Stimulated activated CD8-positive, alpha-beta memory T cell treated with anti-CD3 and anti-CD28 coated beads, Interleukin-12 subunit alpha, Interleukin-12 subunit beta, amount 100 ng/mL, for 4 hours (primary cell): ENCODE results near the gene SEC63.
A peak's percentile ranks its signal among the peaks of the same experiment; 100 is the strongest.
"Not testable (repeated sequence)": the region's sequence is repeated elsewhere in the genome, so short reads cannot be mapped to it uniquely, and the experiment has no call there.

Experiments
- DNase-seq: peaks from one replicate; pipeline ENCODE4 v3.0.0-alpha.2; 2020; ENCODE audit warnings: low read depth

The SEC63 gene, protein sequence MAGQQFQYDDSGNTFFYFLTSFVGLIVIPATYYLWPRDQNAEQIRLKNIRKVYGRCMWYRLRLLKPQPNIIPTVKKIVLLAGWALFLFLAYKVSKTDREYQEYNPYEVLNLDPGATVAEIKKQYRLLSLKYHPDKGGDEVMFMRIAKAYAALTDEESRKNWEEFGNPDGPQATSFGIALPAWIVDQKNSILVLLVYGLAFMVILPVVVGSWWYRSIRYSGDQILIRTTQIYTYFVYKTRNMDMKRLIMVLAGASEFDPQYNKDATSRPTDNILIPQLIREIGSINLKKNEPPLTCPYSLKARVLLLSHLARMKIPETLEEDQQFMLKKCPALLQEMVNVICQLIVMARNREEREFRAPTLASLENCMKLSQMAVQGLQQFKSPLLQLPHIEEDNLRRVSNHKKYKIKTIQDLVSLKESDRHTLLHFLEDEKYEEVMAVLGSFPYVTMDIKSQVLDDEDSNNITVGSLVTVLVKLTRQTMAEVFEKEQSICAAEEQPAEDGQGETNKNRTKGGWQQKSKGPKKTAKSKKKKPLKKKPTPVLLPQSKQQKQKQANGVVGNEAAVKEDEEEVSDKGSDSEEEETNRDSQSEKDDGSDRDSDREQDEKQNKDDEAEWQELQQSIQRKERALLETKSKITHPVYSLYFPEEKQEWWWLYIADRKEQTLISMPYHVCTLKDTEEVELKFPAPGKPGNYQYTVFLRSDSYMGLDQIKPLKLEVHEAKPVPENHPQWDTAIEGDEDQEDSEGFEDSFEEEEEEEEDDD

DNA sequence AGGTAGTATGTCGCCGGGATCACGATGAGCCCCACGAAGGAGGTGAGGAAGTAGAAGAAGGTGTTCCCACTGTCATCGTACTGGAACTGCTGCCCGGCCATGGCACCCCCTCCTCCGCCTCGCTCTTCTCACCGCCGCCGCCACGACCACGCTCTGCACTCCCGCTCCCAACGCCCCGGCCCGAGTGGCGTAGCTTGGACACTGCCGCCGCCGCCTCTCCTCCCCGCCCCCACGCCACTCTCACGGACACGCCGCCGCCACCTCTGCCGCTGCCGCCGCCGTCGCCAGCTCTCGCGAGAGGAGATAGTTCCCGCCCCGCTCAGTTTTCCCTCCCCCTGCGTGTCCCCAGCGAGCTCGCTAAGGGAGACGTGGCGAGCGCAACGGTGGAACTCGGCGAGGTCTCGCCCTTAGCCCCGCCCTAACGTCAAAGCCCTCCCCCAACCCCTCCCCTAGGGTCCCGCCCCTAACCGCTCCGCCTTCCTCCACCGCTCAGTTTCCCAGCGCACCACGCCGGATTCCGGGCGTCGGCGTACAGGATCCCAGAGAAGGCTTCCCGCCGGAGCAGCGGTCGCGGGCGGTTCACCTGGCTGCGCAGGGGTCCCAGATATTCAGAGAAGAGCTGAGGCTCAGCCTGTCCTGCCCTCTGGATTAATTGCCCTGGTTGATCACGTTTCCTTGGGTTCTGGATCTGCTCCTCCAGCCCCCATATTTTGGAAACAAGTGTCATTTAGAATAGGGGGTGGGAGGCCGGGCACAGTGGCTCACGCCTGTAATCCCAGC, at the start of gene SEC63:
Gene SEC63, minus strand, starts transcription at position 300 of the 780 bp plus-strand sequence. Its CDS starts 199 bp downstream, at position 101.
- peak; percentile 94 for DNase-seq

DNA sequence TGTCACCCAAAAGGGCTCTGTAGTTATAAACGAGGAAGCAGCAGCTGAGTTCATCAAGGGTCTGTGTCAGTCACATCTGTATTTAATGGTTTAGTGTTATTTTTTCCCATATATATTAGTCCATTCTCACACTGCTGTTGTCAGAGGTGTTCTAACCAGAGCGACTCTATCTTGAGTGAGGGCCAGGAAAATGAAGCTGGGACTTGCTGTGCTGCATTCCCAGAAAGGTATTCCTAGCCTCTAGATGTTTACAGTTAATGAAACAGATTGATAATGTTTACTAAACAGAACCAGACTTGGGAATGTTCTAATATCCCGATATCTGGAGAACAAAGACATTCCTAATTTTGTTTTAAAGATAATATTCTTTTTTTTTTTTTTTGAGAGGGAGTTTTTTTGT, 48.0 kb upstream of the SEC63 start:
- no peak for DNase-seq

DNA sequence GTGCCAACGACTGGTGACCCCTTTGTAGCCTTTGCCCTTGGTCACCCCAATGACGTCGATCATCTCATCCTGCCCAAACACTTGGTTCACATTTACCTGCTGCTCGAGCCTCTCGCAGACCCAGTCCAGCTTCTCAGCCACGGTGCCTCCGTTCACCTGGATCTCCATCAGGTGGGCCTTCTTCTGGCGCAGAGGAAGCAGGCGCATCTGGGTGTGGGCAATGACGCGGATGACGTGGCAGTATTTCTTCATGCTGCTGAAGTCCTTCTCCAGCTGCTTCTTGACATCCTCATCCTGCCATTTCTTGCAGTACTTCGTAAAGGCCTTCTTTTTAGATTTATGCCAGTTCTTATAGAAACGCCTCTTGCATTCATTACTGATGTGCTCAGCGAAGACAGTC, 46.9 kb upstream of the SEC63 start:
- no peak for DNase-seq

DNA sequence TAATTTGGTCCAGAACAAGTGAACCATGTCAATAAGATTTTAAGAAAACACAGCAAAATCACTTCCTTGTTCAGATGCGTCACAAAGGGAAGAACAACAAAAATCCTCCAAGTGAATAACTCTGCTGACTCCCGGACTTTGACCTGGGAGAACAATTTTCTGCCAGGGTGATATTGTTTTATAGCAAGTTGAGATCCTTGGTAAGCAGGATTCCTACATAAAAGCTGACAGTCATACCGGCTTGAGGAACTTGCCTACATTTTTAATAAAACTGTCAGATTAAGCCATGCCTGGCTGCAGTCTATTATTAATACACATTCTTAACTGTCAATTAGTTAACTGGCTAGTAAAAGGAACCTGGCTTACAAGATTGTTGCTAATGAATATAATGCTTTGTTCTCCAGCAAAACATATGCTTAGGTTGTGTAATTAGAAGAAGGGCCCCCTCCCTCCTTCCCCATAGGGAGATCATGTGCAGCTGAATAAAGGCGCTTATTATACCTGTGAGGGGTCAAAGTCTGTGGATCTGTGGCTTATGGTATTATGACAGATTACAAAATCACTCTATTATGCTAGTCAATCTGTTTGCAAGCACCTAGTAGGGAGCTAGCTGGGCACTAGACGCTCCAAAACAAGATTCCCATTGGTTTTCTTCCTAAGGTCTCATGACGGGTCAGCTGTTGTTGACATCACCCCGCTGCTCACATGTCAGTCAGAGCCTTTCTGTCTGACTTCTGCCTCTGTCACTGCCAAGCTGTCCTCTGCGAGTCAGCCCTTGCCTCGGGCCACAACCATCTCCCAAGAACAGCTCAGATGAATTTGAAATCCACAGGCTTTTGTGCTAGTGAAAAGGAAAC, 44.6 kb upstream of the SEC63 start:
- no peak for DNase-seq

DNA sequence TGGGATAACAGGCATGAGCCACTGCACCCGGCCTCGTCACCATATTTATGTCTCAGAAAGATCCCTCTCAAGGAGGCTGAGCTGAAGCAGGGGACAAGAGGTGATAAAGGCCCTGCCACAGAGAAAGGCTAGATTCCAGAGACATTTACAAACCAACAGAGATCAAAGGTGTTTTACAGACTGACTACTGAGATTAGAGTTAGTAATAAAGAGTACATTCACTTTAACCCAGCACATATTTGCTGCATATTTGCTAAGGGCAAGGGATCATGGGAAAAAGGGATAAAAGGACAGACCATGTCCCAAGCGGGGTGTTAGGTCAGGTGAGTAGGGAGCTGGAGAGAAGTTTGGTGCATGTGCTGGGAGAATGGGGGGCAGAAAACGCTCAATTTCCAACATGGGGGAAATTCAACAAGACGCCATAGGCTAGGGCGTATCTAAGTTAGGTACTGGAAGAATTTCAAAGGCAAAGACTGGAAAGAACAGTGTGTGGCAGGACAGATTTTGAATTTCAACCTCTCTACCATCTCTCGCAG, 43.8 kb upstream of the SEC63 start:
- no peak for DNase-seq

DNA sequence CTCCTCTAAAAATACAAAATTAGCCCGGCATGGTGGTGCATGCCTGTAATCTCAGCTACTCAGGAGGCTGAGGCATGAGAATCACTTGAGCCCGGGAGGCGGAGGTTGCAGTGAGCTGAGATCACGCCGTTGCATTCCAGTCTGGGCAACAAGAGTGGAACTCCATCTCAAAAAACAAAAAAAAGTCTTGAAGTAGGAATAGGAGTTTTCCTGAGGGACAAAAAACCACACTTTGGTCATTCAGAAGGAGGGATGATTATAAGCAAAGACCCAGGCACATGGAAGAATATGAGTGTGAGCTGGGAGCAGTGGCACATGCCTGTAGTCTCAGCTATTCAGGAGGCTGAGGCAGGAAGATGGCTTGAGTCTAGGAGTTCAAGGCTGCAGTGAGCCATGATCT, 42.3 kb upstream of the SEC63 start:
- not testable (repeated sequence) for DNase-seq

DNA sequence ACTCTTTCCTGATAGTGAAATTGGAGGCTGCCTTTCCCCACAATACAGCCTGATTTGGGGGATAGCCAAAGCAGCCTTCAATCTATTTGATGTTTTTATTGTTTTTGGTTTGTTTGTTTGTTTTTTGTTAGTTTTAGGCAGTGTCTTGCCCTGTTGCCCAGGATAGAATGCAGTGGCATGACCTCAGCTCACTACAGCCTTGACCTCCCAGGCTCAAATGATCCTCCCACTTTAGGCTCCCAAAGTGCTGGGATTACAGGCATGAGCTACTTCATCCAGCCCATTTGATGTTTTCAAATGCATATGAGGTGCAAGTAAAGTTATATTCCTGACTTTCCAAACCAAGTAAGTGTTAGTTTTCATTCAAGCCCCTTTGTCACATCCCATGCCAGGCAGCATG, 41.3 kb upstream of the SEC63 start:
- no peak for DNase-seq

DNA sequence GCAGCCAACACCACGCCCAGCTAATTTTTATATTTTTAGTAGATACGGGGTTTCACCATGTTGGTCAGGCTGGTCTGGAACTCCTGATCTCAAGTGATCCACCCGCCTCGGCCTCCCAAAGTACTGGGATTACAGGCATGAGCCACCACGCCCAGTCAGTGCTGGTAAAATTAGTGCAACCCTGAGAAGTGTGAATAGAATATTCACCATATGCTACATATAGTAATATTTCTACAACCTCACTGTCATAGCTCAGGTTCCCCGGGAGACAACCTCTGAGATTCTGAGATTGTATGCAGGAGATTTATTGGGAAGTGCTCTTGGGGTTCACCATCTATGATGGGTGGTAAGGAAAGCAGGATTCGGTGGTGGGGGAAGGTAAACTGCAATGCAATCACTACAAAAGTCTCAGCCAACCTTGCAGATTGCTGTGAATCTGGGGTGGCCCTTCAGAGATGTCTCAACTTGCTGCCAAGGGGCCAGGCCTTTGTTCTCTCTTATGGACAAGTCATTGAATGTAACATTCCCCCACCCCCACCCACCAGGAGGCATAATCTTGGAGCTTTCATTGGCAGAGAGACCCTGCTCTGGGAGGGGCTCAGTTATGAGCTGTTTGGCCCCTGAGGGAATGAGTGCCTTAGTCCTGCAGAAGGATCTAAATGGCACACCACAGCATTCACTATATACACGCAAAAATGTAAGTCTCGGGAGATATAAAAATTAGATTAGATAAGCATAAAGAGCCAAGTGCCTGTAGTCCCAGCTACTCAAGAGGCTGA, 34.0 kb upstream of the SEC63 start:
- no peak for DNase-seq

DNA sequence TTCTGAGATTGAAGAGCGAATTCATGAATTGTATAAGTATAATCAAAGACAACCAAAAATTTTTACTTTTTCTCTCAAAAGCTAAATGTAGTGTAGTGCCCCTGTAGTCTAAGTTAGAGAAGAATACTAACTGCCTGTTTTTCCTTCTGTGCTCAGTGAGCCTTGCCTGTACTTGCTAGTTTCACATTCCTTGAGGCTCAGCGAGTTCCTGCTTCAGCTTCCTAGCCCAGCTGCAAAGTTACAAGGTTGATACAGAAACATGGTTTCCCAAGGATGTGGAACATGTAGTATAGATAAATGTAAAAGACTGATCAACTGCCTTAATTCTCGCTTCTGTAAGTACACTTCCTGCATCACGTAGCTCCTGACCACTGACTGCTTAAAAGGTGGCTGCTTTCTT, 33.1 kb upstream of the SEC63 start:
- DNase-seq = no peak

DNA sequence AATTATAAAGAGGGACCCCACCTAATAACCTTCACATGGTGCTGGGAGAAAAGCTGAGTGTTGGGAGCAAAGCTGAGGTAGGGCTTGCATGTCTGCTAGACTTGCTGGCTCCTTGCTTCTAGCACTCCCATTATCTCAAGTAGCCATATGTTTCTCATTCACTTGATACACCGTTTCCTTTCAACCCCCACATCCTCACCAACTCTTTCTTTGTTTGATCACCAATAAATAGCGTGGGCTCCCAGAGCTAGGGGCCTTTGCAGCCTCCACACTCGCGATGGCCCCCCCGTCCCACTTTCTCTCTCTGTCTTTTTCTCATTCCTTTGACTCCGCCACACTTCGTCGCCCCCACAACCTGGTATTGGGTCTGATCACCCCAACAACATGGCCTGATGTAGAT, 32.6 kb upstream of the SEC63 start:
- not testable (repeated sequence) for DNase-seq

DNA sequence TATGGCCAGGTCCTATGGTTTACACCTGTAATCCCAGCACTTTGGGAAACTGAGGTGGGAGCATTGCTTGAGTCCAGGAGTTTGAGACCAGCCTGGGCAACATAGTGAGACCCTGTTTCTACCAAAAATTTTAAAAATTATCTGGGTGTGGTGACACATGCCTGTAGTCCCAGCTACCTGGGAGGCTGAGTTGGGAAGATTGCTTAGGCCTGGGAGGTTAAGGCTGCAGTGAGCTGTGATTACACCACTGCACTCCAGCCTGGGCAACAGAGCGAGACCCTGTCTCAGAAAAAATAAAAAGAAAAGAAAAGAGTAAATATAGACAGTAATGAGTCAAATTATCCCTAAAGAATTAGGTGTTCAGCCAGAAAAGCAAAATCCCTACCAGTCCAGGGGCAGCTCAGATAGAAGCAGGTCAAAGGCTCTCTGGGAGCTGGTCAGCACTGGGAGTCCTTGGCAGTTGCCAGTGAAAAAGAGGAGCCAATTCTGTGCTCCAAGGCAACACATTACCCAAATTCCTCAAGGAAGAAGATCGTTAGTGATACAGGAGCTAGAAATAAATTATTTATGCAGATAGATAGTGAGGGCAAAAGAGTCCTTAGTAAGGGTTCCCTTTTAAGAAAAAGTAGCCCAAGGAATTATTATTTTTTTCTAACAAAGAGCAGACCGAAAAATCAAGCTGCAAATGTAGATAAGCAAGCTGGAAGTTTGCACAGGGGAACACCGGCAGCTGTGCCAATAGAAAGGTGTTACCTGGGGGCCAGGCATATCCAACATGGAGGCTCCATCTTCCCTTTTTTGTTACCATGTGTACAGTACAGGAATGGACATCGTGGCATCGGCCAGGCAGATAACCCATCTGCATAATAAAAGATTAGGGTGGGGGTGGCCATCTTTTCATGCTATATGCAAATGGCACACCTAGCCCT, 31.4 kb upstream of the SEC63 start:
- DNase-seq = no peak

DNA sequence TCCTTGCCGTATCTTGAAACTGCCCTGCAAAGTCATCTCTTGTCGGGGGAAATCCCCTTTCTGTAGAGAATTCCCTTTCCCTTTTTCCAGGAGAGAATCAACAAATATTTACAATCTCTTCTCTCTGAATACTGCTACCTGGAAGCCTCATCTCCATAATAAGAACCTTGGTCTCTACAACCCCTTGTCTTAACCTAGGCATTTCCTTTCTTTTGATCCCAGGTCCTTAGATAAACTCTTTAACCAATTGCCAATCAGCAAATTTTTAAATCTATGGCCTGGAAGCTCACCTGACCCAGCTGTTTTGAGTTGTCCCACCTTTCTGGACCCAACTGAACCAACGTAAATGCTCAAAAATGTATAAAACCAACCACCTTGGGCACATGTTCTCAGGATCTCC, 30.6 kb upstream of the SEC63 start:
- no peak for DNase-seq

DNA sequence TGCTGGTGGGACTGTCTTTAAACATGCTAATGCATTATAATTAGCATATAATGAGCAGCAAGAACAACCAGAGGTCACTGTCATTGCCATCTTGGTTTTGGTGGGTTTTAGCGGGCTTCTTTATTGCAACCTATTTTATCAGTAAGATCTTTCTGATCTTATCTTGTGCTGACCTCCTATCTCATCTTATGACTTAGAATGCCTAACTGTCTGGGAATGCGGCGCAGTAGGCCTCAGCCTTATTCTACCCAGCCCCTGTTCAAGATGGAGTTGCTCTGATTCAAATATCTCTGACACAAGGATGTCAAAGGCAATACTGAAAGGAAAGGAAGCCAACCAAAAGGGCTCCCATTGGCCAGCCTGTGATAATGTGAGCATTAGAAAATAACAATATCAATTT, 29.8 kb upstream of the SEC63 start:
- DNase-seq = no peak

DNA sequence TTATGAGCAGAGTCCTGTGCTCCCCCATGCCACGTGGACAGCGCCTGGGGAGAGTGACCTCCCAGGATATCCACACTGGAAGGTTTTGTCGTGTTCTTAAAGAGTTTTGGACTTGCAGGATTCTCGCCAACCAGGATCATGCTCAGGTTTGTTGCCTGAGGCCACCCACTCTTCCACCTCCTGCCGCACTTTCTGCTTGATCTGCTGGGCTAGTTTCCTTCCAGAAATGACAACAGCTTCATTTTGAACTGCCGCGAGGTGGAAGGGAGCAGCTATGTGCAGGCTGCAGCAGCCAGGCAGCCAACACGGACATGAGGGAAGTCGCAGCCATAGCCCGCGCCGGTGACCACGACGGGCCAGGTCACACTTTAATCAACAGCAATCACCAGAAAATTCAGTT, 27.7 kb upstream of the SEC63 start:
- no peak for DNase-seq

DNA sequence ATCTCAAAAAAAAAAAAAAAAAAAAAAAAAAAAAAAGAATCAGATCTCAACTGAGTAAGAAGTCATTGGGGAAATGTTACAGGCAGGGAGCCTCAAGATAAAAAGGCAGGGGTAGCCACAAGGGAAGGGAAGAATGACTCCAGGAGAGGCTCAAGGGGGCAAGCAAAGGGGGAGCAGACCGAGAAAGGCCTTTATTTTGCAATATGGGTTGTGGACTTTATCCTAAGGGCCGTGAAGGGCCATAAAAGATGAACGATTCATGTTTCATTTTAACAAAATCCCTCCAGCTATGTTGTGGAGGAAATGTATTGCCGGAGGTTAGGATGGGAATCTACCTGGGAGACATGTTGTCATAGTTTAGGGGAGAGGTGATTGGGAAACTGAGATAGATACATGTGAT, 25.8 kb upstream of the SEC63 start:
- DNase-seq = no peak

DNA sequence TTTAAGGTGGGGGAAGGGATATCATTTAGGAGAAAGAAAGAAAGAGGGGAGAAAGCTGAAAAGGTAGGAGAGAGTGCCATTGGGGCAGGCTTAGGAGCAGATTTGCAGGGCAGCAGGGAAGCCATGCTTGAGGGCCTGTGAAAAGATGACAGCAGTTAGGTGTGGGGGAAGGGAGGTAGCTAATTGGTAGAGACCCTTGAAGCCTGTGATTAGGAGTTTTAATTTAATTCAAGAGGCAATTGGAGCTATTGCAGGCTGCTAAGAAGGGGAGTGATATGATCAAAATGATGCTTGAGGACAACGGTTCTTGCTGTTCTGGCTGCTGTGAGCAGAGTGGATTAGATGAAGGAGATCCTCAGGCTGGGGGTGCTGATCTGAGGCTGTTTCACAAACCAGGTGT, 24.5 kb upstream of the SEC63 start:
- no peak for DNase-seq

DNA sequence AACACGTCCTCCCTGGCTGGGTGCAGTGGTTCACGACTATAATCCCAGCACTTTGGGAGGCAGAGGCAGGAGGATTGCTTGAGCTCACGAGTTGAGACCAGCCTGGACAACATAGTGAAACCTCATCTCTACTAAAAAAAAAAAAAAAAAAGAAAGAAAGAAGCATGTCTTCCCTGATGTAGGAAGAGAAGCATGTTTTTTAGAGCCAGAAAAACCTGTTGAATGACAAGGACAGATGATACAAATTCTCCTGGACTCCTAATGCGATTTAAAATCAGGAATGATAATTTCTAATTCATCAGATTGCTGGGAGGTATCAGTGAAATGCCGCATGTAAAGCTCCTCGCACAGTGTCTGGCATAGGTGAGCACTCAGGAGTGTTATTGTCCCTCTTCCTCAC, 23.7 kb upstream of the SEC63 start:
- no peak for DNase-seq

DNA sequence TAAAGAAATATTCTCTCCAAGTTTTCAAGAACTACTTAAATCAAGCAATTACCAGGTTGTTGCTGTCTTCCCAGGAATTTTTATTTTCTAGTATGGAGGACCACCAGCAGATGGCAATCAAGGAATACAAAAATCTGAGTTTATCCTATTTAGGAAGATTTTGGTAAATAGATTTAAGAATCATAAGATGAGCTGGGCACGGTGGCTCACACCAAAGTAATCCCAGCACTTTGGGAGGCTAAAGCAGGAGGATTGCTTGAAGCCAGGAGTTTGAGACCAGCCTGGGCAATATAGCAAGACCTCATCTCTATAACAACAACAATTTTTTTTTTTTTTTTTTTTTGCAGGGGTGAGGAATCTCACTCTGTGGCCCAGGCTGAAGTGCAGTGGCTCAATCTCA, 19.3 kb upstream of the SEC63 start:
- DNase-seq = no peak

DNA sequence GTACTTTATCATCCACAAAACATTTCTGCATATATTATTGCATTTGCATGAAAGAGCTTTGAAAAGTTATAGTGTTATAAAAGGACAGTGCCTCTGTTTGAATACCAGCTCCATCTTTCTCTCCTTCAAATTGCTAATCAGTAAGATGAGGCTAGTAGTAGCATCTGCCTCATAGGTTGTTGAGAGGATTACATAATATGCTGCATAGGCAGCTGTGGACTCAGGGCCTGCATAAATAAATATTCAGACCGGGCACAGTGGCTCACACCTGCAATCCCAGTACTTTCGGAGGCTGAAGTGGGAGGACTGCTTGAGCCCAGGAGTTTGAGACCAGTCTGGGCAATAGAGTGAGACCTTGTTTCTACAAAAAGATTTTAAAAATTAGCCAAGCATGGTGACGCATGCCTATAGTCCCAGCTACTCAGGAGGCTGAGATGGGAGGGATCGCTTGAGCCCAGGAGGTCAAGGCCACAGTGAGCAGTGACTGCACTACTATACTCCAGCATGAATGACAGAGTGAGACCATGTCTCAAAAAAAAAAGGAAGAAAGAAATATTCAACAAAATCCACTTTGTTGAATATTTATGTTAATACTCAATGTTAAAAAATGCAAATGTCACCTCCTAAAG, 18.3 kb upstream of the SEC63 start:
- no peak for DNase-seq
